ENCODE results near the gene CNTN4.

CNTN4 gene

GRCh38 chr3:2823437-2824211 lies 725.0 kb downstream of the CNTN4 start:
- no peak for DNase-seq

- DNase-seq = no peak
Observed at GRCh38 chr3:2826036-2826435, 727.4 kb downstream of the CNTN4 start.

GRCh38 chr3:2826453-2826852 lies 727.8 kb downstream of the CNTN4 start:
- DNase-seq = no peak

DNA sequence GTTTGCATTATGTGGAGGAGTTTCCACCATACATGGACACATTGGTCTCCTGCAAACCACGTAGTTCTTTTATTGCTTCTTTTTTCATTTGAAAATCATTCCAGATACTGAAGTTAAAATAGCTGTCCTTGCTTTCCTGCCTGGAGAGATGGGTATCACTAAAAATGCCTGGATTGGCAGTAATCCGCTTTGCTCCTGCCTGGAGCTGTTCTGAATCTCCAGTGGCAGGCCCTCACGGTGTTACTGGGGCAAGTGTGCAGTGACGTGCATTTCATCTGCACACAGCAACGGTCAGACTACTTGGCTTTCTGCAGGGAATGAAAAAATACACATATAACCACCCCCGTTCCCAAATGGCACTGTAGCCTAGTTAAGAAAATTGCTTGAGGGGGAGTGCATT lies 738.6 kb downstream of the CNTN4 start:
- DNase-seq = no peak

DNA sequence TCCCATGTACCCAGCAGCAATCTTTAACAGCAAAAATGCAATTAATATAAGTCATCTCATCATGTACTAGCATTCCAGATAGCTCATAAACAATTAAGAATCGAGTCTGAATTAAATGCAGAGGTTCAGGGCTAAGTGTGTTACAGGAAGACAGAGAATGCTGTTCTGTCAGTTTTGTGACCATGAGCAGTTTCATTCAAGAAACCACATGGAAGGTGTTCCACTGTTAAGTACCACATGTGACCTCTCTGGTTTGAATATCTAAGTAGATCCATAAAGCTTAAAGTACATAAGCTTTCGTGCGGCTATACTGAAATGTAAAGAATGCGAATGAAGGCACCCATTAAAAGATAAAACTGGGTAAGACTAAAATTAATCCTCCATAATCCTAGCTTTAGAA lies 739.2 kb downstream of the CNTN4 start:
- DNase-seq = no peak

DNA sequence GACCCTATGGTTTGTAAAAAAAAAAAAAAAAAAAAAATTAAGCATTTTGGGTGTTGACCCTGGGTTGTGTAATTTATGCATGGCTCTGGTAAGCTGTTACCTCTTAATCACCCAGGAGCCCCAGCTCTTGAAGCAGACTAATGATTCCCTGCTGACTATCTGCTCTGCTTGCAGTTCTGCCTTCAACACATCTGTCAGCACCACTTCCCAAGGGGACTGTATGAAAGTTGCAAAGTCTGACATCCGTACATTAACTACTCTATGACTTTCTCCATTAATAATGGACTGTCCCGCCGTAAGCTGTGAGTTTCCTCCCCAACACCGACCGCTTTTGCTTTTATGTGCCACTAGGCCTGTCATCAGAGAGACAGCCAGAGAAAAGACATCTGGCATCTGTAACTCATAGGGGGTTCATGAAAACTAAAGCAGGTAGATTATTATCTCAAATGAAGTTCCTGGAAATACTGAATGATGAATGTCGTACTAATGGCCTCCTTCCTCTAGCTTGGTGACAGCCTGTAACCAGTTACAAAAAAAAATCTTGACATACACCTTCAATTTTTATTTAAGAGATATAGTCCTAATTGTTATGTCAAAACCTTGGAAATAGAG lies 740.0 kb downstream of the CNTN4 start:
- no peak for DNase-seq

GRCh38 chr3:2839876-2840275 lies 741.2 kb downstream of the CNTN4 start:
- DNase-seq = no peak

DNA sequence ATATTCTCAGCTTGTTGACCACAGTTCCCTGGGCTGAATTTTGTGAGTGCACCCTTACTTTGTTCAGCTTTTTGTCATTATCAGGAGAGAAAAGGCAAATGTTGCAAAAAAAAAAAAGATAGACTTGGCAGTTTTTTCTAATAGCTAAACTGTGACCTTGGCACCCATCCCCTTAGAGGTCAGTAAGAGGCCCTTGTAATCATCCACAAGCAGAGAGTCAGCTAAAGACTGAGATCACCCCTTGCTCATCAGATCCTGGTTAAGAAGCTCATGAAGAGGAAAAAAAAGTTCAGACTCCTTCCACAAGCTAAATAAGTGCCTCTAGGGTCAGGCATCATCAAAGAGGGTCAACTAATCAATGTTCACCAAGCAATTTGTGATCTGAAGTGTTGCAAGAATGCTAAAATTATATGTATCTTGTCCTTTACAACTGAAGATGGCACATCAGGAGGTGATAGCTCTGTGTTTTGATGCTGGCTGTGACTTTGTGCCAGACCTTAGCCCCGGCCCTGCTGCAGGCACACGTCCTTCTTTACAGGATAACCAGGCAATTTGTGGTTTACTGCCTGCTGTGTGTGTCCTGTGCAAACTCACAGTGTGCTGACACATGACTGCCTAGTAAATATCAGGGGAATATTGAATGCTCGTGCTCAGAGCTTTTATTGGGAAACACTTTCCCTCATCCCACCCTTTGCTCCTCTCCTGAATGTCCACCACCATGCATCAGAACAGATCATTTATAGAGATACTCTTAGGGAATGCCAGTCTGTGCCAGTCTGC lies 748.6 kb downstream of the CNTN4 start:
- DNase-seq = no peak

GRCh38 chr3:2849092-2849491 lies 750.4 kb downstream of the CNTN4 start:
- DNase-seq = no peak

- DNase-seq = no peak
Observed at GRCh38 chr3:2850701-2851100, 752.0 kb downstream of the CNTN4 start.

- DNase-seq = no peak
Observed at GRCh38 chr3:2851361-2851760, 752.7 kb downstream of the CNTN4 start.

DNA sequence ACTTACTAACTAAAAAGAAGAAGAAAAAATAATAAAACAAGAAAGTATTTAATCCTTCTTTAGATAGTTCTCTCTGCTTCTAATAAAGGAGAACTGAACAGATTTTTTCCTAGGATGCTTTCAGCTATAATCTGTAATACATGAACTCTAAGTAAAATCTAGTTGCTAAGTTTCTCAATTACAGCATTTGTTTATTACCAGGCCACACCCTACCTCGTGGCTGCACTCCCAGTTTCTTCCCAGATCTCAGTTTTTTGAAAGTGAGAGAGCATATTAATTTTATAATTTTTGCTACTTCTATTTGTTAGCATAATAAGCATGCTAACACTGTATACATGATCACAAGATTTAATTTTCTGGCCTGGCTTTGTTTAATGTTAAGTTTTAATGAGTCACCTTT lies 753.2 kb downstream of the CNTN4 start:
- DNase-seq = no peak

DNA sequence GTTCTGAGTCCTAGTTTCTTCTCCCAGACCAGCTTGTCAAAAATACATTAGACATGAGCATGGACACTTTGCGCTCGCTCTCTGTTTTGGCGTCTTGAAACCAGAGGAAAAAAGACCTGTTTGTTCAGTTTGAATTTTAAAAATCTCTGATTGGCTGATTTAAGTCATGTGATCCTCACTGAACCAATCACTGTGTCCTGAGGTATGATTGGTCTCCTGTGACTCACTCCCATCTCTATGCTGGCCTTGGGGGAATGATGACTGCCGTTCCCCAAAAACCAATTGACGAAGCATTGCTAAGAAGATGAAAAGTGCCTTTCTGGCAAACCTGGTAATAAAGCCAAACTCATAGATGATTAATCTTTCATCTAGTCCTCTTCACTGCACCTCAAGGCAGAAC lies 755.0 kb downstream of the CNTN4 start:
- no peak for DNase-seq

- no peak for DNase-seq
Observed at GRCh38 chr3:2856138-2857133, 757.8 kb downstream of the CNTN4 start.

GRCh38 chr3:2860626-2861025 lies 762.0 kb downstream of the CNTN4 start:
- peak; percentile 12 for DNase-seq

- DNase-seq = no peak
Observed at GRCh38 chr3:2861120-2861519, 762.5 kb downstream of the CNTN4 start.

GRCh38 chr3:2861920-2862319 lies 763.3 kb downstream of the CNTN4 start:
- no peak for DNase-seq

- DNase-seq = no peak
Observed at GRCh38 chr3:2862366-2862765, 763.7 kb downstream of the CNTN4 start.

GRCh38 chr3:2863127-2863526 lies 764.5 kb downstream of the CNTN4 start:
- no peak for DNase-seq

DNA sequence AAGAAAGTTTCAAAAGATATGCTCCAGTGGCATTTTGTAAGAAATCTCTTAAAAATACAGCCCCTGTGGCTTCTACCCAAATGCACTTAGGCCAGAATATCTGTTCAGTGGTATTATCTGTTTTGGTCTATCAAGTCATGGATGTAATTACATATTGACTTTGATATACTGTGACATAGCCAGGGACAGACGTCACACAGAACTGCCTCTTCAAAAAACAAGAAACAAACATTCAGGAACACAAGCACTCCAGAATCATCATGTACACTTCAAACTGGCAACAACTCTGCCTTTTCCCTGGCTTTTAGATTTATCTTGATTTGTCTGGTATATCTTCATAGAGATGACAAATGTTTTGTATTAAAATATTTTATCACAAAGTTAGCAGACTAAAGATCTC lies 771.2 kb downstream of the CNTN4 start:
- no peak for DNase-seq

DNA sequence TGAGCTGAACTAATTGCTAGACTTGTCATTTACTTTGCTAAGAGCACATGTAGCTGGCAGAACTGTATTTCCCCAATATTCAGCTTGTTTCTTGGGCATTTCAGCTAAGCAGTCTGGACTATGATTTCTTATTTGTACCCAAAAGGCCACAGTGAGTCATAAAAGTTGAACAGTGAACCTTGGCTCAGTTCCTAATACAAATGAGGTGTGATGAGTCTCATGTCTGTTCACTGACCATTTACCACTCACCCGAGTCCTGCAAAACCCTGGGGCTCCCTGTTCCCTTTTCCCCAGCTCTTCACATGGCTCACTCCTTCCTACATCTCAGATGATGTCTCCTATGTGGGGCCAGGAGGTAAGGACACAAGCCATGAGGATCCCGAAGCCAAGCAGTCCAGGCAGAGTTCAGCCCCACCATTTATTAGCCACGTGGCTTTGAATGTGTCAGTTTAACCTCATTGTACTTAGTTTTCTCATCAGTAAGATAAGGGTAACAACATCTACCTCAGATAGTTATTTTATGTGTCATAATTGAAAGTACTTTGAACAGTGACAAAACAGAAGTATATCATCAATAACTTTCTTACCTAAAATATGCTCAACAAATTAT lies 772.2 kb downstream of the CNTN4 start:
- DNase-seq = no peak

DNA sequence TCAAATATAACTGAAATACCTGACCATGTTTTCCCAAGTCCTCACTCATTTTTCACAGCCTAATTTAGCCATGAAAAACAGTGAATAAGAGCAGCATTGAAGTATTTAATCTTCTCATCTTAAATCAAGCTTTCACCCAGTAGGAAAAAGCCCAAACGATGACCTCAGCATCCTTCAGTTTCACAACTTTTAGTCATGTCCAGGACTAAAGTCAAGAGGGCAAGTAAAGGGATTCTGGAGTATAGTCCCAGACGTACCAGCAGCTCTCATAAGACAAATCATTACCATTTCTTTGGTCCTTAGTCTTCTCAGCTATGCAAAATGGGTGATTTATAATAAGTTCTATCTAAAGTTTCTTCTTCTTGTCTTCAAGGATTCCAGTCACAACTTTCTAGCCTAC lies 774.2 kb downstream of the CNTN4 start:
- DNase-seq = no peak

All from NCI-H510A (cell line).